ENCODE data around the gene RGS21. TPM values are rescaled to one million over a fixed set of nuclear protein-coding genes. Genes with fewer than 3 reads are reported as not detected.

Gene RGS21
- total and polyA plus RNA-seq, 2 donors (not counting 1 experiment from before 2014, with no cell fraction given) = not detected

DNA sequence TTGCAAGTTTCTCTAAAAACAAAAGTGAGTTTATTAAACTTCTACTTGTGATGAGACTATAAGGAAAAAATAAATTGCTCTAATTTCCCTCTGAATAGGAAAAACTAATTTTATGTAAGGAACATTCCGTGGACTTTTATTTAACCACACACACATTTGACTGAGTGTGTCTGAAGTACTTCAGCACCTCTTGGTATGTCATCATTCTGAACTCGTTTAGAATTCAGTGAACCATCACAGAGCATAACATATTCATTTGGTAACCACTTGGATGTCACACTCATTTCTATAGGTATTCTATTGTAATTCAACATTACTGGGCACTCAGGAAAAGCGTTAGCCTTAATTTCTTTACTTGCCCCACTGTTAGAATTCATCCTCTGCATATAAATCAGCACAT lies 79.1 kb downstream of the RGS21 start:
- Mint-ChIP-seq H3K4me3 (no peak overlapping the region), H3K27me3 (no peaks in the 10 kb centered on the region), H3K9me3 (ENCODE audit: insufficient read depth) (no peaks in the 10 kb centered on the region), H3K27ac (no peak overlapping the region), H3K4me1 (no peaks in the 10 kb centered on the region)
- no peak for ATAC-seq (ENCODE audit: low read depth)
- no peaks in the 10 kb centered on the region for H3K36me3 ChIP-seq (replicated peaks in 1 of 2; ENCODE audit: control extremely low read depth in 1 of 2, control insufficient read depth in 1 of 2, extremely low read depth in 1 of 2, insufficient read depth in 2 of 2, low read length in 1 of 2)
- no CpG with 5 or more reads among the region's 3 CpGs for WGBS (ENCODE audit: insufficient coverage)
- TF ChIP-seq EZH2 (IDR thresholded peaks at IDR 0.05; ENCODE audit: borderline replicate concordance, insufficient read depth, low read depth, low read length, poor library complexity, severe bottlenecking) = no peak
- TF ChIP-seq, protein P1, sequence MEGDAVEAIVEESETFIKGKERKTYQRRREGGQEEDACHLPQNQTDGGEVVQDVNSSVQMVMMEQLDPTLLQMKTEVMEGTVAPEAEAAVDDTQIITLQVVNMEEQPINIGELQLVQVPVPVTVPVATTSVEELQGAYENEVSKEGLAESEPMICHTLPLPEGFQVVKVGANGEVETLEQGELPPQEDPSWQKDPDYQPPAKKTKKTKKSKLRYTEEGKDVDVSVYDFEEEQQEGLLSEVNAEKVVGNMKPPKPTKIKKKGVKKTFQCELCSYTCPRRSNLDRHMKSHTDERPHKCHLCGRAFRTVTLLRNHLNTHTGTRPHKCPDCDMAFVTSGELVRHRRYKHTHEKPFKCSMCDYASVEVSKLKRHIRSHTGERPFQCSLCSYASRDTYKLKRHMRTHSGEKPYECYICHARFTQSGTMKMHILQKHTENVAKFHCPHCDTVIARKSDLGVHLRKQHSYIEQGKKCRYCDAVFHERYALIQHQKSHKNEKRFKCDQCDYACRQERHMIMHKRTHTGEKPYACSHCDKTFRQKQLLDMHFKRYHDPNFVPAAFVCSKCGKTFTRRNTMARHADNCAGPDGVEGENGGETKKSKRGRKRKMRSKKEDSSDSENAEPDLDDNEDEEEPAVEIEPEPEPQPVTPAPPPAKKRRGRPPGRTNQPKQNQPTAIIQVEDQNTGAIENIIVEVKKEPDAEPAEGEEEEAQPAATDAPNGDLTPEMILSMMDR (IDR thresholded peaks at IDR 0.05) = no peak
- no peaks in the 10 kb centered on the region for H3K4me1 ChIP-seq (ENCODE audit: control insufficient read depth in 2 of 2, insufficient read depth in 2 of 2, low read length in 2 of 2)
- no peak overlapping the region for H2AFZ ChIP-seq (ENCODE audit: insufficient read depth, low read depth, low read length, poor library complexity, severe bottlenecking)
- intact Hi-C loops (cut with micrococcal nuclease) = no loop called here
- H3K27ac ChIP-seq (ENCODE audit: low read length in 2 of 2) = no peak overlapping the region
- no peak for DNase-seq
- no peaks in the 10 kb centered on the region for H3K79me2 ChIP-seq (ENCODE audit: control insufficient read depth, insufficient read depth, low read length)
- no peaks in the 10 kb centered on the region for H4K20me1 ChIP-seq (ENCODE audit: control insufficient read depth, insufficient read depth, low read length, poor library complexity, severe bottlenecking)
- H3K27me3 ChIP-seq (replicated peaks in 1 of 4; ENCODE audit: control extremely low read depth in 1 of 4, control insufficient read depth in 3 of 4, insufficient read depth in 4 of 4, low read length in 3 of 4) = no peaks in the 10 kb centered on the region
- POLR2A ChIA-PET = no interaction called here
- CTCF ChIA-PET = no interaction called here
- no peaks in the 10 kb centered on the region for H3K9me3 ChIP-seq (ENCODE audit: control extremely low read depth in 1 of 3, control insufficient read depth in 2 of 3, insufficient read depth in 1 of 3, low read length in 2 of 3)
- H3K4me3 ChIP-seq (ENCODE audit: control extremely low read depth in 1 of 5, extremely low read depth in 1 of 5, insufficient read depth in 1 of 5, low read depth in 2 of 5, low read length in 4 of 5) = no peak overlapping the region
- H3K9ac ChIP-seq (ENCODE audit: low read length) = no peak overlapping the region
- no peak overlapping the region for H3K4me2 ChIP-seq (replicated peaks; ENCODE audit: low read depth, low read length, poor library complexity, severe bottlenecking)

DNA sequence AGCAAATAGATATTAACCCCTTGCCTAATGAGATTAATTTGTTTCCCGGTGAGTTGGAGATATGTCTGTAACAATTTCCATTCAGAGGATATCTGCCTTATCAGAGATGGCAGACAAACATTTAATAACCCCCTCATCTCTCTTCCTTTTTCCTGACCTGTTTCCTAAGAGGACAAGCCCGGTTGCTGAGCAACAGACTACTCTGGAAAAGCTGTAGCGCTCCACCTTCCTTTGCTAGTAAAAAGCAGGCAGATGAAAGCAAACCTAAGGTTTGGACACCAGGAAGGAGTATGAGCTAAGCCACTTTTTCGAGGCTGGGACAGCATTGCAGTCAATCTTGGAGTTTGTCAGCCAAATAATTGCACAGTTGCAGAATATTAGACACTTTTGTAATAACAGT lies 82.4 kb downstream of the RGS21 start:
- Mint-ChIP-seq H3K27me3 (no peaks in the 10 kb centered on the region), H3K4me1 (no peaks in the 10 kb centered on the region), H3K4me3 (no peak overlapping the region), H3K9me3 (ENCODE audit: insufficient read depth) (no peaks in the 10 kb centered on the region), H3K27ac (no peak overlapping the region)
- H3K27me3 ChIP-seq (replicated peaks in 1 of 4; ENCODE audit: control extremely low read depth in 1 of 4, control insufficient read depth in 3 of 4, insufficient read depth in 4 of 4, low read length in 3 of 4) = no peaks in the 10 kb centered on the region
- intact Hi-C loops (cut with micrococcal nuclease) = no loop called here
- H2AFZ ChIP-seq (ENCODE audit: insufficient read depth, low read depth, low read length, poor library complexity, severe bottlenecking) = no peak overlapping the region
- H3K9ac ChIP-seq (ENCODE audit: low read length) = no peak overlapping the region
- H3K4me3 ChIP-seq (ENCODE audit: control extremely low read depth in 1 of 5, extremely low read depth in 1 of 5, insufficient read depth in 1 of 5, low read depth in 2 of 5, low read length in 4 of 5) = no peak overlapping the region
- CTCF ChIA-PET = no interaction called here
- POLR2A ChIA-PET = no interaction called here
- ATAC-seq (ENCODE audit: low read depth) = no peak
- H3K27ac ChIP-seq (ENCODE audit: low read length in 2 of 2) = no peak overlapping the region
- no peak for DNase-seq
- no peaks in the 10 kb centered on the region for H3K9me3 ChIP-seq (ENCODE audit: control extremely low read depth in 1 of 3, control insufficient read depth in 2 of 3, insufficient read depth in 1 of 3, low read length in 2 of 3)
- H3K4me1 ChIP-seq (ENCODE audit: control insufficient read depth in 2 of 2, insufficient read depth in 2 of 2, low read length in 2 of 2) = no peaks in the 10 kb centered on the region
- H4K20me1 ChIP-seq (ENCODE audit: control insufficient read depth, insufficient read depth, low read length, poor library complexity, severe bottlenecking) = no peaks in the 10 kb centered on the region
- H3K79me2 ChIP-seq (ENCODE audit: control insufficient read depth, insufficient read depth, low read length) = no peaks in the 10 kb centered on the region
- TF ChIP-seq, protein P1 (IDR thresholded peaks at IDR 0.05) = no peak
- TF ChIP-seq EZH2 (IDR thresholded peaks at IDR 0.05; ENCODE audit: borderline replicate concordance, insufficient read depth, low read depth, low read length, poor library complexity, severe bottlenecking) = no peak
- 61% methylated on average over 2 of the region's 4 CpGs for WGBS (ENCODE audit: insufficient coverage)
- no peaks in the 10 kb centered on the region for H3K36me3 ChIP-seq (replicated peaks in 1 of 2; ENCODE audit: control extremely low read depth in 1 of 2, control insufficient read depth in 1 of 2, extremely low read depth in 1 of 2, insufficient read depth in 2 of 2, low read length in 1 of 2)
- H3K4me2 ChIP-seq (replicated peaks; ENCODE audit: low read depth, low read length, poor library complexity, severe bottlenecking) = no peak overlapping the region
